ENCODE results near the gene LAPTM5.
A peak's percentile ranks its signal among the peaks of the same experiment; 100 is the strongest.

LAPTM5 gene

GRCh38 chr1:30759718-30760281, 2.2 kb upstream of the LAPTM5 start:
- Histone ChIP-seq H3K36me3 (ENCODE audit: control insufficient read depth in 1 of 2, insufficient read depth in 2 of 2, low read length in 2 of 2) (no peaks in the 10 kb centered on the region), H3K27me3 (ENCODE audit: low read depth, low read length) (no peaks in the 10 kb centered on the region), H3K27ac (ENCODE audit: low read length) (no peak overlapping the region), H3K9me3 (ENCODE audit: control insufficient read depth in 1 of 2, low read length in 2 of 2) (no peaks in the 10 kb centered on the region), H3K4me1 (ENCODE audit: control insufficient read depth in 1 of 2, insufficient read depth in 2 of 2, low read length in 2 of 2) (peaks cover 0 to 8% of the 10 kb centered on the region in 2 donors), H3K4me3 (ENCODE audit: low read depth in 1 of 2, low read length in 2 of 2) (no peak overlapping the region)

GRCh38 chr1:30758785-30759380, 1.3 kb upstream of the LAPTM5 start:
- Histone ChIP-seq H3K27ac (ENCODE audit: low read length) (no peak overlapping the region), H3K9me3 (ENCODE audit: control insufficient read depth in 1 of 2, low read length in 2 of 2) (no peaks in the 10 kb centered on the region), H3K27me3 (ENCODE audit: low read depth, low read length) (no peaks in the 10 kb centered on the region), H3K36me3 (ENCODE audit: control insufficient read depth in 1 of 2, insufficient read depth in 2 of 2, low read length in 2 of 2) (no peaks in the 10 kb centered on the region), H3K4me1 (ENCODE audit: control insufficient read depth in 1 of 2, insufficient read depth in 2 of 2, low read length in 2 of 2) (peaks cover 0 to 8% of the 10 kb centered on the region in 2 donors), H3K4me3 (ENCODE audit: low read depth in 1 of 2, low read length in 2 of 2) (no peak overlapping the region)

GRCh38 chr1:30758121-30758688, 631 bp upstream of the LAPTM5 start:
- Histone ChIP-seq H3K4me1 (ENCODE audit: control insufficient read depth in 1 of 2, insufficient read depth in 2 of 2, low read length in 2 of 2) (peaks cover 0 to 8% of the 10 kb centered on the region in 2 donors), H3K9me3 (ENCODE audit: control insufficient read depth in 1 of 2, low read length in 2 of 2) (no peaks in the 10 kb centered on the region), H3K36me3 (ENCODE audit: control insufficient read depth in 1 of 2, insufficient read depth in 2 of 2, low read length in 2 of 2) (no peaks in the 10 kb centered on the region), H3K27ac (ENCODE audit: low read length) (no peak overlapping the region), H3K27me3 (ENCODE audit: low read depth, low read length) (no peaks in the 10 kb centered on the region), H3K4me3 (ENCODE audit: low read depth in 1 of 2, low read length in 2 of 2) (peak overlapping the region in 1 of 2 donors; percentile 67)

GRCh38 chr1:30756545-30757351, 826 bp downstream of the LAPTM5 start:
- Histone ChIP-seq H3K4me1 (ENCODE audit: control insufficient read depth in 1 of 2, insufficient read depth in 2 of 2, low read length in 2 of 2) (peaks cover 0 to 5% of the 10 kb centered on the region in 2 donors), H3K36me3 (ENCODE audit: control insufficient read depth in 1 of 2, insufficient read depth in 2 of 2, low read length in 2 of 2) (no peaks in the 10 kb centered on the region), H3K27ac (ENCODE audit: low read length) (peak overlapping the region; percentile 83), H3K4me3 (ENCODE audit: low read depth in 1 of 2, low read length in 2 of 2) (peak overlapping the region; percentile 54 to 67), H3K9me3 (ENCODE audit: control insufficient read depth in 1 of 2, low read length in 2 of 2) (no peaks in the 10 kb centered on the region), H3K27me3 (ENCODE audit: low read depth, low read length) (no peaks in the 10 kb centered on the region)

GRCh38 chr1:30756206-30756544, 1.4 kb downstream of the LAPTM5 start:
- H3K4me1 ChIP-seq (ENCODE audit: control insufficient read depth in 1 of 2, insufficient read depth in 2 of 2, low read length in 2 of 2), result peaks cover 0 to under 1% of the 10 kb centered on the region in 2 donors
- H3K9me3 ChIP-seq (ENCODE audit: control insufficient read depth in 1 of 2, low read length in 2 of 2), result no peaks in the 10 kb centered on the region
- H3K36me3 ChIP-seq (ENCODE audit: control insufficient read depth in 1 of 2, insufficient read depth in 2 of 2, low read length in 2 of 2), result no peaks in the 10 kb centered on the region
- H3K27me3 ChIP-seq (ENCODE audit: low read depth, low read length), result no peaks in the 10 kb centered on the region
- peak overlapping the region; percentile 8 for H3K27ac ChIP-seq (ENCODE audit: low read length)
- peak overlapping the region; percentile 47 to 50 for H3K4me3 ChIP-seq (ENCODE audit: low read depth in 1 of 2, low read length in 2 of 2)

GRCh38 chr1:30755746-30756145, 1.8 kb downstream of the LAPTM5 start:
- peak overlapping the region; percentile 47 to 50 for H3K4me3 ChIP-seq (ENCODE audit: low read depth in 1 of 2, low read length in 2 of 2)
- H3K27me3 ChIP-seq (ENCODE audit: low read depth, low read length), result no peaks in the 10 kb centered on the region
- H3K9me3 ChIP-seq (ENCODE audit: control insufficient read depth in 1 of 2, low read length in 2 of 2), result no peaks in the 10 kb centered on the region
- peak overlapping the region; percentile 8 for H3K27ac ChIP-seq (ENCODE audit: low read length)
- H3K36me3 ChIP-seq (ENCODE audit: control insufficient read depth in 1 of 2, insufficient read depth in 2 of 2, low read length in 2 of 2), result no peaks in the 10 kb centered on the region
- H3K4me1 ChIP-seq (ENCODE audit: control insufficient read depth in 1 of 2, insufficient read depth in 2 of 2, low read length in 2 of 2), result peaks cover 0 to 5% of the 10 kb centered on the region in 2 donors

- peak overlapping the region; percentile 47 to 50 for H3K4me3 ChIP-seq (ENCODE audit: low read depth in 1 of 2, low read length in 2 of 2)
- H3K27me3 ChIP-seq (ENCODE audit: low read depth, low read length), result no peaks in the 10 kb centered on the region
- H3K4me1 ChIP-seq (ENCODE audit: control insufficient read depth in 1 of 2, insufficient read depth in 2 of 2, low read length in 2 of 2), result peaks cover 0 to 7% of the 10 kb centered on the region in 2 donors
- no peaks in the 10 kb centered on the region for H3K9me3 ChIP-seq (ENCODE audit: control insufficient read depth in 1 of 2, low read length in 2 of 2)
- H3K36me3 ChIP-seq (ENCODE audit: control insufficient read depth in 1 of 2, insufficient read depth in 2 of 2, low read length in 2 of 2), result no peaks in the 10 kb centered on the region
- H3K27ac ChIP-seq (ENCODE audit: low read length), result peak overlapping the region; percentile 8
Observed at GRCh38 chr1:30755334-30755733, 2.2 kb downstream of the LAPTM5 start.

GRCh38 chr1:30754684-30755171, 2.8 kb downstream of the LAPTM5 start:
- Histone ChIP-seq H3K4me1 (ENCODE audit: control insufficient read depth in 1 of 2, insufficient read depth in 2 of 2, low read length in 2 of 2) (peaks cover 0 to 7% of the 10 kb centered on the region in 2 donors), H3K9me3 (ENCODE audit: control insufficient read depth in 1 of 2, low read length in 2 of 2) (no peaks in the 10 kb centered on the region), H3K4me3 (ENCODE audit: low read depth in 1 of 2, low read length in 2 of 2) (peak overlapping the region; percentile 47 to 50), H3K27me3 (ENCODE audit: low read depth, low read length) (no peaks in the 10 kb centered on the region), H3K36me3 (ENCODE audit: control insufficient read depth in 1 of 2, insufficient read depth in 2 of 2, low read length in 2 of 2) (no peaks in the 10 kb centered on the region), H3K27ac (ENCODE audit: low read length) (no peak overlapping the region)

GRCh38 chr1:30753660-30754123, 3.9 kb downstream of the LAPTM5 start:
- no peaks in the 10 kb centered on the region for H3K9me3 ChIP-seq (ENCODE audit: control insufficient read depth in 1 of 2, low read length in 2 of 2)
- no peak overlapping the region for H3K4me3 ChIP-seq (ENCODE audit: low read depth in 1 of 2, low read length in 2 of 2)
- H3K27me3 ChIP-seq (ENCODE audit: low read depth, low read length), result no peaks in the 10 kb centered on the region
- peak overlapping the region; percentile 16 for H3K27ac ChIP-seq (ENCODE audit: low read length)
- H3K4me1 ChIP-seq (ENCODE audit: control insufficient read depth in 1 of 2, insufficient read depth in 2 of 2, low read length in 2 of 2), result peaks cover 0 to 11% of the 10 kb centered on the region in 2 donors
- H3K36me3 ChIP-seq (ENCODE audit: control insufficient read depth in 1 of 2, insufficient read depth in 2 of 2, low read length in 2 of 2), result no peaks in the 10 kb centered on the region

- no peaks in the 10 kb centered on the region for H3K36me3 ChIP-seq (ENCODE audit: control insufficient read depth in 1 of 2, insufficient read depth in 2 of 2, low read length in 2 of 2)
- H3K27ac ChIP-seq (ENCODE audit: low read length), result peak overlapping the region; percentile 16
- H3K27me3 ChIP-seq (ENCODE audit: low read depth, low read length), result no peaks in the 10 kb centered on the region
- H3K4me1 ChIP-seq (ENCODE audit: control insufficient read depth in 1 of 2, insufficient read depth in 2 of 2, low read length in 2 of 2), result peaks cover 3 to 17% of the 10 kb centered on the region in 2 donors
- no peaks in the 10 kb centered on the region for H3K9me3 ChIP-seq (ENCODE audit: control insufficient read depth in 1 of 2, low read length in 2 of 2)
- H3K4me3 ChIP-seq (ENCODE audit: low read depth in 1 of 2, low read length in 2 of 2), result no peak overlapping the region
Observed at GRCh38 chr1:30753118-30753517, 4.5 kb downstream of the LAPTM5 start.

GRCh38 chr1:30752651-30752908, 5.0 kb downstream of the LAPTM5 start:
- H3K27ac ChIP-seq (ENCODE audit: low read length), result no peak overlapping the region
- no peaks in the 10 kb centered on the region for H3K9me3 ChIP-seq (ENCODE audit: control insufficient read depth in 1 of 2, low read length in 2 of 2)
- H3K27me3 ChIP-seq (ENCODE audit: low read depth, low read length), result no peaks in the 10 kb centered on the region
- no peak overlapping the region for H3K4me3 ChIP-seq (ENCODE audit: low read depth in 1 of 2, low read length in 2 of 2)
- no peaks in the 10 kb centered on the region for H3K36me3 ChIP-seq (ENCODE audit: control insufficient read depth in 1 of 2, insufficient read depth in 2 of 2, low read length in 2 of 2)
- H3K4me1 ChIP-seq (ENCODE audit: control insufficient read depth in 1 of 2, insufficient read depth in 2 of 2, low read length in 2 of 2), result peaks cover 5 to 18% of the 10 kb centered on the region in 2 donors
